Epidermal melanocyte (primary cell): Measurements from ENCODE around the gene VEGFD.
"Not testable (repeated sequence)": the region's sequence is repeated elsewhere in the genome, so short reads cannot be mapped to it uniquely, and the experiment has no call there.

Experiments used
- DNase-seq: peaks from one replicate; pipeline ENCODE4 v3.0.0; 2011; ENCODE audit warnings: low spot score; ENCODE audit not compliant: insufficient read length

VEGFD gene

GRCh38 chrX:15305899-15306298, 78.3 kb downstream of the VEGFD start:
- DNase-seq: not testable (repeated sequence)

GRCh38 chrX:15301924-15302323, 82.3 kb downstream of the VEGFD start:
- no peak for DNase-seq

GRCh38 chrX:15299941-15300851, 84.0 kb downstream of the VEGFD start:
- DNase-seq: no peak

- no peak for DNase-seq
These were observed 85.4 kb downstream of the VEGFD start for GRCh38 chrX:15298780-15299179.

- no peak for DNase-seq
These were observed 86.0 kb downstream of the VEGFD start for GRCh38 chrX:15298201-15298600.
